ENCODE results near the gene NTHL1. TPM values are rescaled to one million over a fixed set of nuclear protein-coding genes. Genes with fewer than 3 reads are reported as not detected.

The NTHL1 gene
- total RNA-seq, 2 experiments from 2014 or later: 23.8 to 34.4 TPM

GRCh38 chr16:2002406-2003230 is 45.0 kb downstream of the NTHL1 start:
- no peak overlapping the region for H3K27ac Mint-ChIP-seq
- POLR2A ChIA-PET: no interaction called here

GRCh38 chr16:2001456-2002355 is 45.9 kb downstream of the NTHL1 start:
- ChIA-PET POLR2A (no interaction called here), CTCF (no interaction called here)
- Mint-ChIP-seq H3K9me3 (no peaks in the 10 kb centered on the region), H3K4me3 (no peak overlapping the region), H3K27me3 (no peaks in the 10 kb centered on the region), H3K4me1 (peaks cover 17% of the 10 kb centered on the region), H3K27ac (no peak overlapping the region), H3K36me3 (ENCODE audit: low read depth) (peaks cover 25% of the 10 kb centered on the region)
- DNase-seq: no peak

More at GRCh38 chr16:2002406-2003230, 45.0 kb downstream of the NTHL1 start:
- H3K36me3 Mint-ChIP-seq (ENCODE audit: low read depth): peaks cover 27% of the 10 kb centered on the region
- no peaks in the 10 kb centered on the region for H3K27me3 Mint-ChIP-seq
- no peak for DNase-seq
- H3K4me3 Mint-ChIP-seq: no peak overlapping the region
- peaks cover 25% of the 10 kb centered on the region for H3K4me1 Mint-ChIP-seq
- CTCF ChIA-PET: interaction anchor here (0.6 to 3.7 kb wide), 11 partner anchors 8 to 152 kb away, joined by 3 to 36 read pairs (median 6); partner anchors contain the start of genes TBL3 and TRAF7
- H3K9me3 Mint-ChIP-seq: no peaks in the 10 kb centered on the region

GRCh38 chr16:2001035-2001434 is 46.6 kb downstream of the NTHL1 start:
- no peak for DNase-seq
- Mint-ChIP-seq H3K9me3 (no peaks in the 10 kb centered on the region), H3K36me3 (ENCODE audit: low read depth) (peaks cover 22% of the 10 kb centered on the region), H3K4me3 (no peak overlapping the region), H3K27ac (no peak overlapping the region), H3K27me3 (no peaks in the 10 kb centered on the region), H3K4me1 (peaks cover 17% of the 10 kb centered on the region)
- POLR2A ChIA-PET: no interaction called here
- CTCF ChIA-PET: no interaction called here

- Mint-ChIP-seq H3K9me3 (no peaks in the 10 kb centered on the region), H3K4me1 (peaks cover 12% of the 10 kb centered on the region), H3K36me3 (ENCODE audit: low read depth) (peaks cover 19% of the 10 kb centered on the region), H3K27me3 (no peaks in the 10 kb centered on the region), H3K4me3 (no peak overlapping the region), H3K27ac (no peak overlapping the region)
- CTCF ChIA-PET: interaction anchor here (1.2 kb wide), 2 partner anchors 16 to 23 kb away, joined by 3 read pairs; partner anchors contain the start of gene GFER
- no peak for DNase-seq
- POLR2A ChIA-PET: no interaction called here
These were observed 47.6 kb downstream of the NTHL1 start for GRCh38 chr16:1999866-2000514.

GRCh38 chr16:1998852-1999801 is 48.5 kb downstream of the NTHL1 start:
- POLR2A ChIA-PET: no interaction called here
- no peaks in the 10 kb centered on the region for H3K27me3 Mint-ChIP-seq
- H3K4me1 Mint-ChIP-seq: peaks cover 9% of the 10 kb centered on the region
- no peaks in the 10 kb centered on the region for H3K9me3 Mint-ChIP-seq
- H3K36me3 Mint-ChIP-seq (ENCODE audit: low read depth): peaks cover 19% of the 10 kb centered on the region
- H3K4me3 Mint-ChIP-seq: no peak overlapping the region
- CTCF ChIA-PET: interaction anchor here (1.2 kb wide), 3 partner anchors 15 to 23 kb away, joined by 3 read pairs; partner anchors contain the start of genes GFER and NOXO1
- H3K27ac Mint-ChIP-seq: no peak overlapping the region
- DNase-seq: no peak

- Mint-ChIP-seq H3K27ac (no peak overlapping the region), H3K27me3 (no peaks in the 10 kb centered on the region), H3K9me3 (no peaks in the 10 kb centered on the region), H3K4me1 (peaks cover 11% of the 10 kb centered on the region), H3K36me3 (ENCODE audit: low read depth) (peaks cover 19% of the 10 kb centered on the region), H3K4me3 (no peak overlapping the region)
- ChIA-PET CTCF (interaction anchor here (1.2 kb wide), 2 partner anchors 15 to 17 kb away, joined by 3 read pairs; partner anchors contain the start of genes GFER and NOXO1), POLR2A (no interaction called here)
- no peak for DNase-seq
These were observed 49.2 kb downstream of the NTHL1 start for GRCh38 chr16:1998360-1998835.

- ChIA-PET POLR2A (no interaction called here), CTCF (interaction anchor here (1.2 kb wide), 1 partner anchor 143 kb away, joined by 5 read pairs; no protein-coding TSS in a partner anchor)
These were observed 49.9 kb downstream of the NTHL1 start for GRCh38 chr16:1997494-1998359.

GRCh38 chr16:1993731-1994131 is 53.9 kb downstream of the NTHL1 start:
- Mint-ChIP-seq H3K4me3 (no peak overlapping the region), H3K36me3 (ENCODE audit: low read depth) (peaks cover 9% of the 10 kb centered on the region), H3K27ac (peak overlapping the region; percentile 80), H3K9me3 (no peaks in the 10 kb centered on the region), H3K27me3 (peaks cover 16% of the 10 kb centered on the region), H3K4me1 (peaks cover 24% of the 10 kb centered on the region)
- ChIA-PET POLR2A (interaction anchor here (0.9 kb wide), 1 partner anchor 160 kb away, joined by 3 read pairs; no protein-coding TSS in a partner anchor), CTCF (interaction anchor here (0.9 to 5.0 kb wide), 5 partner anchors 10 to 29 kb away, joined by 3 to 36 read pairs (median 4); partner anchors contain the start of genes GFER and ZNF598)
- DNase-seq: no peak

More at GRCh38 chr16:1997494-1998359, 49.9 kb downstream of the NTHL1 start:
- Mint-ChIP-seq H3K4me1 (peaks cover 13% of the 10 kb centered on the region), H3K4me3 (no peak overlapping the region), H3K27ac (no peak overlapping the region), H3K9me3 (no peaks in the 10 kb centered on the region), H3K27me3 (no peaks in the 10 kb centered on the region), H3K36me3 (ENCODE audit: low read depth) (peaks cover 19% of the 10 kb centered on the region)
- DNase-seq: no peak

- Mint-ChIP-seq H3K27ac (no peak overlapping the region), H3K9me3 (no peaks in the 10 kb centered on the region), H3K36me3 (ENCODE audit: low read depth) (peaks cover 3% of the 10 kb centered on the region), H3K4me1 (peaks cover 26% of the 10 kb centered on the region), H3K4me3 (no peak overlapping the region), H3K27me3 (peaks cover 21% of the 10 kb centered on the region)
- POLR2A ChIA-PET: interaction anchor here (1.4 kb wide), 1 partner anchor 163 kb away, joined by 3 read pairs; the partner anchor contains the start of gene TRAF7
- CTCF ChIA-PET: interaction anchor here (0.9 to 5.0 kb wide), 2 partner anchors 12 to 30 kb away, joined by 3 to 36 read pairs; no protein-coding TSS in a partner anchor
- no peak for DNase-seq
These were observed 54.8 kb downstream of the NTHL1 start for GRCh38 chr16:1992704-1993317.

GRCh38 chr16:1991948-1992703 is 55.5 kb downstream of the NTHL1 start:
- Mint-ChIP-seq H3K4me1 (peaks cover 26% of the 10 kb centered on the region), H3K36me3 (ENCODE audit: low read depth) (no peaks in the 10 kb centered on the region), H3K4me3 (peak overlapping the region; percentile 40), H3K27ac (peak overlapping the region; percentile 13), H3K9me3 (no peaks in the 10 kb centered on the region), H3K27me3 (peaks cover 21% of the 10 kb centered on the region)
- peak; percentile 98 for DNase-seq
- POLR2A ChIA-PET: interaction anchor here (1.4 kb wide), 1 partner anchor 163 kb away, joined by 3 read pairs; the partner anchor contains the start of gene TRAF7
- CTCF ChIA-PET: interaction anchor here (0.6 to 5.0 kb wide), 2 partner anchors 12 to 148 kb away, joined by 3 to 36 read pairs; no protein-coding TSS in a partner anchor
